K562 (cell line): Measurements from ENCODE around the gene CHI3L1. TPM values are rescaled to one million over a fixed set of nuclear protein-coding genes. Genes with fewer than 3 reads are reported as not detected.

Experiments
- ATAC-seq: fragments of 200-7000 bp; cut with Tn5 transposase; 3 replicates; pipeline ENCODE4 v1.9.1; 2020; ENCODE audit warnings: moderate library complexity
- BruUV-seq: library from RNA; stranded (reverse); fragments of 400-500 nt; replicated peaks from 2 replicates; lab custom pipeline; 2021; lab: Mats Ljungman, UMichigan
- CTCF ChIA-PET: fragments of 300-600 bp; formaldehyde crosslinking; extraction: SDS; loops from one replicate; lab custom pipeline; 2021; ENCODE audit warnings: low intra/inter-chr PET ratio; lab: Yijun Ruan, JAX
- POLR2A ChIA-PET: fragments of 300-600, 350-650 bp; sonication (Branson Sonifier 250); formaldehyde crosslinking; extraction: SDS; loops from one replicate; lab custom pipeline; 2021; ENCODE audit warnings: antibody characterized with exemption, inconsistent platforms; lab: Yijun Ruan, JAX
- DNase-seq, 4 experiments: peaks; one replicate each; pipeline versions ENCODE4 v3.0.0 to v3.0.0-alpha.2; 2011 to 2018; ENCODE audit warnings: low spot score in 3 of 4, mixed read lengths in 3 of 4; ENCODE audit errors: extremely low read depth in 1 of 4
- FAIRE-seq: peaks from 2 replicates; lab custom pipeline; 2011; peaks lifted over from hg19 to GRCh38; lab: Jason Lieb, UNC
- H2AFZ ChIP-seq: 2 replicates; pipeline ENCODE4 v1.6.0; 2011; ENCODE audit warnings: low read depth, low read length, control low read depth, inconsistent platforms
- H3K27ac ChIP-seq: fragments of 200-600 bp; 3 replicates; pipeline ENCODE4 v1.8.0; 2011; ENCODE audit warnings: low read depth, mild to moderate bottlenecking, control low read depth, inconsistent platforms, low read length, moderate library complexity, mixed read lengths; ENCODE audit errors: extremely low read depth
- H3K27me3 ChIP-seq, 2 experiments: fragments of 300-600 bp in 1 of 2; 2 replicates in 1 of 2; 3 replicates in 1 of 2; pipeline versions ENCODE4 v1.6.0 to v1.8.0; 2011; ENCODE audit warnings: inconsistent platforms in 2 of 2, low read length in 2 of 2, mild to moderate bottlenecking in 1 of 2, mixed read lengths in 1 of 2, moderate library complexity in 1 of 2; ENCODE audit not compliant: control insufficient read depth in 2 of 2, insufficient read depth in 2 of 2
- H3K36me3 ChIP-seq: fragments of 300-600 bp; 3 replicates; pipeline ENCODE4 v1.8.0; 2011; ENCODE audit warnings: mild to moderate bottlenecking, low read length, inconsistent platforms; ENCODE audit not compliant: control insufficient read depth, insufficient read depth
- H3K4me1 ChIP-seq, 2 experiments: fragments of 200-600 bp in 1 of 2; replicated peaks in 1 of 2; 2 replicates in 1 of 2; 3 replicates in 1 of 2; pipeline versions ENCODE4 v1.5.1 to v1.8.0; 2011; ENCODE audit warnings: inconsistent platforms in 2 of 2, low read length in 2 of 2, mild to moderate bottlenecking in 1 of 2, mixed read lengths in 1 of 2, moderate library complexity in 1 of 2; ENCODE audit not compliant: control insufficient read depth in 2 of 2, insufficient read depth in 2 of 2
- H3K4me2 ChIP-seq: 2 replicates; pipeline ENCODE4 v1.6.1; 2011; ENCODE audit warnings: low read length, control low read depth, inconsistent platforms, mixed read lengths; ENCODE audit not compliant: insufficient read depth
- H3K4me3 ChIP-seq: fragments of 200-600 bp; sonication (generic), shearing (Covaris generic); 2 replicates; pipeline ENCODE4 v1.5.1; 2016; ENCODE audit warnings: control low read depth, inconsistent platforms
- H3K79me2 ChIP-seq: fragments of 200-600 bp; 3 replicates; pipeline ENCODE4 v1.8.0; 2011; ENCODE audit warnings: low read length, inconsistent platforms; ENCODE audit not compliant: control insufficient read depth, insufficient read depth
- H3K9ac ChIP-seq, 2 experiments: 2 replicates each; pipeline versions ENCODE4 v1.6.0 to v1.6.1; 2011; ENCODE audit warnings: low read depth in 2 of 2, low read length in 2 of 2, control low read depth in 1 of 2, inconsistent platforms in 1 of 2, mild to moderate bottlenecking in 1 of 2, mixed read lengths in 1 of 2; ENCODE audit not compliant: insufficient read depth in 1 of 2
- H3K9me1 ChIP-seq: one replicate; pipeline ENCODE4 v1.6.0; 2011; ENCODE audit warnings: inconsistent platforms, mild to moderate bottlenecking, low read length, moderate library complexity; ENCODE audit not compliant: control insufficient read depth, insufficient read depth
- H3K9me3 ChIP-seq: replicated peaks from 2 replicates; pipeline ENCODE4 v1.5.1; 2011; ENCODE audit warnings: low read depth, low read length, inconsistent platforms; ENCODE audit not compliant: control insufficient read depth, insufficient read depth
- H4K20me1 ChIP-seq: replicated peaks from 2 replicates; pipeline ENCODE4 v1.6.1; 2011; ENCODE audit warnings: low read length, inconsistent platforms, mixed read lengths; ENCODE audit not compliant: control insufficient read depth, insufficient read depth
- BCL6 ChIP-seq: fragments of 250-450 bp; sonication (Bioruptor Pico); IDR thresholded peaks from 2 replicates; pipeline ENCODE4 v1.4.0; 2020
- DLX4 ChIP-seq: fragments of 250-450 bp; sonication (Bioruptor Pico); IDR thresholded peaks from 2 replicates; pipeline ENCODE4 v1.6.1; 2021; ENCODE audit warnings: mild to moderate bottlenecking
- HNRNPL ChIP-seq: fragments of 200-400 bp; formaldehyde crosslinking; IDR thresholded peaks from 2 replicates; pipeline ENCODE4 v1.6.1; 2017; ENCODE audit warnings: low read depth, mild to moderate bottlenecking, low read length
- LCOR ChIP-seq: sonication (generic); formaldehyde crosslinking; IDR thresholded peaks from 2 replicates; pipeline ENCODE4 v1.8.0; 2022; ENCODE audit warnings: mild to moderate bottlenecking, missing genetic modification reagents
- MIER1 ChIP-seq: fragments of 450-650 bp; IDR thresholded peaks from 2 replicates; pipeline ENCODE4 v1.6.1; 2016; ENCODE audit warnings: antibody characterized with exemption, mild to moderate bottlenecking, low read depth
- SMARCA4 ChIP-seq: fragments of 450-650 bp; IDR thresholded peaks from 2 replicates; pipeline ENCODE4 v1.6.1; 2016
- SOX6 ChIP-seq: fragments of 450-650 bp; IDR thresholded peaks from 2 replicates; pipeline ENCODE4 v1.6.1; 2014; ENCODE audit warnings: mild to moderate bottlenecking
- ZBTB43 ChIP-seq: sonication (generic); formaldehyde crosslinking; IDR thresholded peaks from 2 replicates; pipeline ENCODE4 v1.8.0; 2023; ENCODE audit warnings: mild to moderate bottlenecking, missing genetic modification reagents
- ZC3H8 ChIP-seq: fragments of 450-650 bp; IDR thresholded peaks from 2 replicates; pipeline ENCODE4 v1.6.1; 2017
- ZNF239 ChIP-seq: fragments of 250-450 bp; sonication (Bioruptor Pico); IDR thresholded peaks from 2 replicates; pipeline ENCODE4 v1.4.0; 2020; ENCODE audit warnings: mild to moderate bottlenecking
- ZNF384 ChIP-seq: IDR thresholded peaks from 2 replicates; pipeline ENCODE4 v1.6.1; 2012; ENCODE audit warnings: low read depth, low read length, improper control_type of control experiment
- WGBS: fragments of 100-300 bp; shearing (Covaris generic); methylation state at CpG from one replicate; pipeline ENCODE4 v1.1.6; 2016; ENCODE audit warnings: low coverage, mixed read lengths; ENCODE audit not compliant: insufficient coverage; ENCODE audit errors: missing lambda C conversion rate; 5-methylcytosine and 5-hydroxymethylcytosine counted together
- in situ Hi-C: fragments of 300-500 bp; cut with MboI; formaldehyde crosslinking; loops from 4 replicates; pipeline ENCODE4 v1.15.0; 2018; ENCODE audit warnings: inconsistent platforms, mixed read lengths
- intact Hi-C: fragments of 100-400 bp; cut with micrococcal nuclease; formaldehyde crosslinking; loops from 2 replicates; pipeline ENCODE4 v1.14.2; 2022
- polyA plus RNA-seq, 8 experiments: library from polyadenylated mRNA; depleted of rRNA in 4 of 8; stranded (reverse) in 5 of 8; unstranded in 3 of 8; fragments of >200 nt; fragmentation: Nextera tagmentation in 2 of 8; fragmentation: Illumina TruSeq in 1 of 8; extraction: Ambion mirVana in 2 of 8; extraction: Trizol in 1 of 8; gene quantifications; 2 replicates each; pipeline versions ENCODE4 v1.2.1 to v1.2.3, GENCODE V29; 2011 to 2014; ENCODE audit warnings: inconsistent platforms in 1 of 8, missing spikeins in 1 of 8
- total RNA-seq, 7 experiments: library from RNA; depleted of rRNA in 6 of 7; stranded (reverse); fragments of >200 nt in 6 of 7; fragmentation: Illumina TruSeq in 2 of 7; extraction: Trizol in 2 of 7; gene quantifications; 2 replicates each; pipeline versions ENCODE4 v1.2.1 to v1.2.3, GENCODE V29; 2011 to 2021; ENCODE audit warnings: low replicate concordance in 1 of 7
- TF ChIP-seq, protein P1 (sequence below): fragments of 450-650 bp; IDR thresholded peaks from 2 replicates; pipeline ENCODE4 v1.6.1; 2016; ENCODE audit warnings: low read depth
- TF ChIP-seq, protein P2 (sequence below): fragments of 250-450 bp; sonication (Bioruptor Pico); IDR thresholded peaks from 2 replicates; pipeline ENCODE4 v1.5.1; 2021; ENCODE audit warnings: mild to moderate bottlenecking

Gene CHI3L1
- total and polyA plus RNA-seq, 9 of the 15 experiments (the other 6 are each of a cell fraction or from before 2014, with no cell fraction given): not detected

DNA sequence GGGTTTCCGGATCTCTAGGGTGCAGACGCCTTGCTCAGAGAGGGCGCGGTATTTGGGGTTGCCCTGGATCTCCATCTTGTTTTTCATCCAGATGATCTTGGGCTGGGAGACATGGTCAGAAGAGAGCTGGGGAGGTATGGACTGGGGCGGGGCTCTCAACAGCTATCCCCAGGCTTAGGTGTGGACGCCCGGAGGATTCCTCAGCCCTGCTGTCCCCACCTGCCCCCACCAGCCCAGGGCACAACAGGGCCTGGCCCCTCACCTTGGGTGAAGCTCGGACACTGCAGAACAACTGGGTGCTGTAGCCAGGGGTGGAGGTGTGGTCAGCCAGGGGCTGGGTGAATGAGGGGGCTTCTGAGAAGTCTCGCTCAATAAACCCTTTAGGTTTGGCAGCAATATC is 17.5 kb downstream of the CHI3L1 start:
- no peak overlapping the region for H2AFZ ChIP-seq
- intact Hi-C loops (no loop called here), in situ Hi-C loops (no loop called here)
- no peak overlapping the region for H3K4me3 ChIP-seq
- H3K9ac ChIP-seq: no peak overlapping the region
- no TSS peak for BruUV-seq
- ChIA-PET POLR2A (interaction anchor here (0.6 kb wide), 1 partner anchor 26 kb away, joined by 3 read pairs; no protein-coding TSS in a partner anchor), CTCF (interaction anchor here (0.6 kb wide), 1 partner anchor 607 kb away, joined by 3 read pairs; no protein-coding TSS in a partner anchor)
- H3K9me1 ChIP-seq: no peaks in the 10 kb centered on the region
- peaks cover 0 to 12% of the 10 kb centered on the region in 2 experiments; a peak in 1 of 5 replicates for H3K4me1 ChIP-seq
- H4K20me1 ChIP-seq: peaks cover 33% of the 10 kb centered on the region
- DNase-seq (no peak), FAIRE-seq (no peak), ATAC-seq (no peak)
- WGBS: 2% methylated on average over 9 of the region's 9 CpGs
- H3K36me3 ChIP-seq: no peaks in the 10 kb centered on the region
- H3K27me3 ChIP-seq: peaks cover 29 to 73% of the 10 kb centered on the region in 2 experiments; a peak in 4 of 5 replicates
- no peaks in the 10 kb centered on the region for H3K9me3 ChIP-seq
- no peak overlapping the region for H3K4me2 ChIP-seq
- H3K79me2 ChIP-seq: no peaks in the 10 kb centered on the region
- H3K27ac ChIP-seq: no peak overlapping the region
- TF ChIP-seq ZNF384 (no peak), ZNF239 (CRISPR knock-in tag) (no peak), BCL6 (CRISPR knock-in tag) (no peak), ZC3H8 (no peak), ZBTB43 (CRISPR knock-in tag) (no peak), SOX6 (no peak), HNRNPL (no peak), LCOR (CRISPR knock-in tag) (no peak), MIER1 (no peak), SMARCA4 (no peak), DLX4 (CRISPR knock-in tag) (no peak)
- TF ChIP-seq, protein P1, sequence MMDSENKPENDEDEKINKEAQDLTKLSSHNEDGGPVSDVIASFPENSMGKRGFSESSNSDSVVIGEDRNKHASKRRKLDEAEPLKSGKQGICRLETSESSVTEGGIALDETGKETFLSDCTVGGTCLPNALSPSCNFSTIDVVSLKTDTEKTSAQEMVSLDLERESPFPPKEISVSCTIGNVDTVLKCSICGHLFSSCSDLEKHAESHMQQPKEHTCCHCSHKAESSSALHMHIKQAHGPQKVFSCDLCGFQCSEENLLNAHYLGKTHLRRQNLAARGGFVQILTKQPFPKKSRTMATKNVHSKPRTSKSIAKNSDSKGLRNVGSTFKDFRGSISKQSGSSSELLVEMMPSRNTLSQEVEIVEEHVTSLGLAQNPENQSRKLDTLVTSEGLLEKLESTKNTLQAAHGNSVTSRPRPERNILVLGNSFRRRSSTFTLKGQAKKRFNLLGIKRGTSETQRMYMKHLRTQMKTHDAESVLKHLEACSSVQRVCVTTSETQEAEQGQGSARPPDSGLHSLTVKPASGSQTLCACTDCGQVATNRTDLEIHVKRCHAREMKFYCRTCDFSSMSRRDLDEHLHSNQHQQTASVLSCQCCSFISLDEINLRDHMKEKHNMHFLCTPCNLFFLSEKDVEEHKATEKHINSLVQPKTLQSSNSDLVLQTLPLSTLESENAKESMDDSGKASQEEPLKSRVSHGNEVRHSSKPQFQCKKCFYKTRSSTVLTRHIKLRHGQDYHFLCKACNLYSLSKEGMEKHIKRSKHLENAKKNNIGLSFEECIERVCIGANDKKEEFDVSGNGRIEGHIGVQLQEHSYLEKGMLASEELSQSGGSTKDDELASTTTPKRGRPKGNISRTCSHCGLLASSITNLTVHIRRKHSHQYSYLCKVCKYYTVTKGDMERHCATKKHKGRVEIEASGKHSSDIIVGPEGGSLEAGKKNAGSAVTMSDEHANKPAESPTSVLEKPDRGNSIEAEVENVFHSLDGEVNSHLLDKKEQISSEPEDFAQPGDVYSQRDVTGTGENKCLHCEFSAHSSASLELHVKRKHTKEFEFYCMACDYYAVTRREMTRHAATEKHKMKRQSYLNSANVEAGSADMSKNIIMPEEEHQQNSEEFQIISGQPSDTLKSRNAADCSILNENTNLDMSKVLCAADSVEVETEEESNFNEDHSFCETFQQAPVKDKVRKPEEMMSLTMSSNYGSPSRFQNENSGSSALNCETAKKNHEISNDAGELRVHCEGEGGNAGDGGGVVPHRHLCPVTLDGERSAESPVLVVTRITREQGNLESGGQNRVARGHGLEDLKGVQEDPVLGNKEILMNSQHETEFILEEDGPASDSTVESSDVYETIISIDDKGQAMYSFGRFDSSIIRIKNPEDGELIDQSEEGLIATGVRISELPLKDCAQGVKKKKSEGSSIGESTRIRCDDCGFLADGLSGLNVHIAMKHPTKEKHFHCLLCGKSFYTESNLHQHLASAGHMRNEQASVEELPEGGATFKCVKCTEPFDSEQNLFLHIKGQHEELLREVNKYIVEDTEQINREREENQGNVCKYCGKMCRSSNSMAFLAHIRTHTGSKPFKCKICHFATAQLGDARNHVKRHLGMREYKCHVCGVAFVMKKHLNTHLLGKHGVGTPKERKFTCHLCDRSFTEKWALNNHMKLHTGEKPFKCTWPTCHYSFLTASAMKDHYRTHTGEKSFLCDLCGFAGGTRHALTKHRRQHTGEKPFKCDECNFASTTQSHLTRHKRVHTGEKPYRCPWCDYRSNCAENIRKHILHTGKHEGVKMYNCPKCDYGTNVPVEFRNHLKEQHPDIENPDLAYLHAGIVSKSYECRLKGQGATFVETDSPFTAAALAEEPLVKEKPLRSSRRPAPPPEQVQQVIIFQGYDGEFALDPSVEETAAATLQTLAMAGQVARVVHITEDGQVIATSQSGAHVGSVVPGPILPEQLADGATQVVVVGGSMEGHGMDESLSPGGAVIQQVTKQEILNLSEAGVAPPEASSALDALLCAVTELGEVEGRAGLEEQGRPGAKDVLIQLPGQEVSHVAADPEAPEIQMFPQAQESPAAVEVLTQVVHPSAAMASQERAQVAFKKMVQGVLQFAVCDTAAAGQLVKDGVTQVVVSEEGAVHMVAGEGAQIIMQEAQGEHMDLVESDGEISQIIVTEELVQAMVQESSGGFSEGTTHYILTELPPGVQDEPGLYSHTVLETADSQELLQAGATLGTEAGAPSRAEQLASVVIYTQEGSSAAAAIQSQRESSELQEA: no peak
- TF ChIP-seq, protein P2, sequence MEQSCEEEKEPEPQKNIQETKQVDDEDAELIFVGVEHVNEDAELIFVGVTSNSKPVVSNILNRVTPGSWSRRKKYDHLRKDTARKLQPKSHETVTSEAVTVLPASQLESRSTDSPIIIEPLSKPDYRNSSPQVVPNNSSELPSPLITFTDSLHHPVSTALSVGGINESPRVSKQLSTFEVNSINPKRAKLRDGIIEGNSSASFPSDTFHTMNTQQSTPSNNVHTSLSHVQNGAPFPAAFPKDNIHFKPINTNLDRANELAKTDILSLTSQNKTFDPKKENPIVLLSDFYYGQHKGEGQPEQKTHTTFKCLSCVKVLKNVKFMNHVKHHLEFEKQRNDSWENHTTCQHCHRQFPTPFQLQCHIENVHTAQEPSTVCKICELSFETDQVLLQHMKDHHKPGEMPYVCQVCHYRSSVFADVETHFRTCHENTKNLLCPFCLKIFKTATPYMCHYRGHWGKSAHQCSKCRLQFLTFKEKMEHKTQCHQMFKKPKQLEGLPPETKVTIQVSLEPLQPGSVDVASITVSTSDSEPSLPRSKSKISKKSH (CRISPR knock-in tag): no peak
